ENCODE results near the gene CEP78.
"Not testable (repeated sequence)": the region's sequence is repeated elsewhere in the genome, so short reads cannot be mapped to it uniquely, and the experiment has no call there.

Gene CEP78

DNA sequence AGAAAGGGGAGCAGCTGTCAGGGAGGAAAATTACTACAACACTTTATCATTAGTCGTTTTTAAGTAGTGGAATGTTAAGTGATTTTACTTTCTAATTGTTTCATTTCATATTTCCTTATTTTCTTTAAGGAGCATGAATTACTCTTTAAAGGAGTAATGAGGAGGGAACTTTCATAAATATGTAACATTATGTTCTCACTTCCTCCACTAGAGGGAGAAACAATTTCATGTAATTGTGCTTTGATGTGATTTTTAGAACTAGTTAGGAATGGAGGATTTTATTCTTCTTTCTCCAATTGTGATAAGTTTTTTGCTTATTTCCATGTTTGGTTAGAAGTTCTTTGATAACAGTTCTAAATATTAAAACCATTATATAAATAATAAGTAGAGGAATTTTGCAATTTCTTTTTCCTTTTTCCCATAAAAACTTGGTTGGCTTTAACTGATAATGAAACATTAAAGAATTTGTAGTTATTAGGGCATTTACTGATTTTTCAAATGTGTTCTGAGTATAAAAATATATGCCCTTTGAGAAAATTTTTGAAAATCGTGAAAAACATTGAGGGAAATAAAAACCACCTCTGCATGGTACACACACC is 25.6 kb downstream of the CEP78 start:
- H3K4me3 ChIP-seq (ENCODE audit: low read depth, low read length), result no peak overlapping the region
- no peak overlapping the region for H3K27ac ChIP-seq (ENCODE audit: low read depth, low read length)
- H3K36me3 ChIP-seq (ENCODE audit: control insufficient read depth, insufficient read depth, low read length), result peaks cover 55% of the 10 kb centered on the region
- no peaks in the 10 kb centered on the region for H3K9me3 ChIP-seq (ENCODE audit: control insufficient read depth, insufficient read depth, low read depth, low read length)
- H3K27me3 ChIP-seq (ENCODE audit: control insufficient read depth, insufficient read depth, low read length), result no peaks in the 10 kb centered on the region
- H3K4me1 ChIP-seq (ENCODE audit: control insufficient read depth, insufficient read depth, low read length), result no peaks in the 10 kb centered on the region
- H3K9ac ChIP-seq (ENCODE audit: low read length), result no peak overlapping the region

DNA sequence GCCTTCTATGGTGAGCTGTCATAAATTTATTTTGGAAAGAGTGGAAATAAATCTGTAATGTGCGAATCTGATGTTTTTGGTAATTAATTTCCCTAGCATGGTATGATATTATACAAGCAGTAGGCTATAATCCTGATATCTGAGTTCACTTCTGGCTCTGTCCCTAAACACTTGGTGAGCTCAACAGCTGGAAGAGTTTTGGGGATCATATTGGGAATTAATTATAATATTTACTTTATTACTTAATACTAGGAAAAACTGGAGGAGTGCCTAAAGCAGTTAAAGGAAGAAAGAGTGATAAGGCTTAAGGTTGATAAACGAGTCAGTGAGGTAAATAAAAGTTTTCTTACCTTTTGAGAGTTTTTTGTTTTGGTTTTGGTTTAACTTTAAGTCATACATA is 26.8 kb downstream of the CEP78 start:
- H3K4me3 ChIP-seq (ENCODE audit: low read depth, low read length), result no peak overlapping the region
- H3K4me1 ChIP-seq (ENCODE audit: control insufficient read depth, insufficient read depth, low read length), result no peaks in the 10 kb centered on the region
- peaks cover 55% of the 10 kb centered on the region for H3K36me3 ChIP-seq (ENCODE audit: control insufficient read depth, insufficient read depth, low read length)

DNA sequence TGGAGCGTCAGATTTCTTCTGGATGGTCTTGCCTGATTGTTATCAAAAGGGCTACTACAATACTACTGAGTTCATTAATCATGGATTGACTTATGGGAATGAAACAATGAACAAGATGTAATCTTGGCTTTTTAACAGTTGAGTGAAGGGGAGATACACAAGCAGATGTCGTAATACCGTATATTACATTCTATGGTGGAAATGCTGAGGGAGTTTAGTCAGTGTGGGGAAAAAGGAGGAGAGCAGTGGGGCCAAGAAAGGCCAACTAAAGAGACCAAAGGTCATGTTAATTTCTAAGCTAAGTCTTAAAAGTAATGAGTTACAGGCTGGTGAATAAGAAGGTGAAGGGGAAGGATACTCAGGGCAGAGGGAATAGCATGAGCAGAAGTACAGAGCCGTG is 32.0 kb downstream of the CEP78 start:
- peaks cover 62% of the 10 kb centered on the region for H3K36me3 ChIP-seq (ENCODE audit: control insufficient read depth, insufficient read depth, low read length)
- H3K4me1 ChIP-seq (ENCODE audit: control insufficient read depth, insufficient read depth, low read length), result no peaks in the 10 kb centered on the region
- H3K27me3 ChIP-seq (ENCODE audit: control insufficient read depth, insufficient read depth, low read length), result no peaks in the 10 kb centered on the region
- no peak overlapping the region for H3K27ac ChIP-seq (ENCODE audit: low read depth, low read length)
- no peak overlapping the region for H3K4me3 ChIP-seq (ENCODE audit: low read depth, low read length)
- no peaks in the 10 kb centered on the region for H3K9me3 ChIP-seq (ENCODE audit: control insufficient read depth, insufficient read depth, low read depth, low read length)
- no peak overlapping the region for H3K9ac ChIP-seq (ENCODE audit: low read length)

More for the DNA sequence above, 26.8 kb downstream of the CEP78 start:
- H3K9me3 ChIP-seq (ENCODE audit: control insufficient read depth, insufficient read depth, low read depth, low read length), result no peaks in the 10 kb centered on the region
- H3K27me3 ChIP-seq (ENCODE audit: control insufficient read depth, insufficient read depth, low read length), result no peaks in the 10 kb centered on the region
- no peak overlapping the region for H3K27ac ChIP-seq (ENCODE audit: low read depth, low read length)
- no peak overlapping the region for H3K9ac ChIP-seq (ENCODE audit: low read length)

DNA sequence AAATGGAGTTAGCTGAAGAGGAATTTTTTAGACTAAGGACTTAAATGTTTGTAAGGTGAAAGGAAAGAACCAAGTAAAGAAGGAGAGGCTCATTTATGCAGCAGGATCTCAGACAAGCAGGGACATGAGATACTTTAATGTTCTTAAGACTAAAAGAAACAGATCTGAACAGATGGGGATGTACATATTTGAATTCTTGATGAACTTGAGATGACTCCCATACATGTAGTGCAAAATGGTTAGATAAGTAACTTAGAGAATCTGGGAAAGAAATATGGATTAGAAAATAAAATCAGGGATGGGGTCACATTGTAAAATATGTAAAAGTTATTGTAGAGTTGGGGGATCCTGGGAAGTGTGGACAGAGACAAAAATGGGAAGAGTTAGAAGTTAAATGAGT is 33.9 kb downstream of the CEP78 start:
- H3K9me3 ChIP-seq (ENCODE audit: control insufficient read depth, insufficient read depth, low read depth, low read length), result no peaks in the 10 kb centered on the region
- H3K9ac ChIP-seq (ENCODE audit: low read length), result no peak overlapping the region
- peaks cover 56% of the 10 kb centered on the region for H3K36me3 ChIP-seq (ENCODE audit: control insufficient read depth, insufficient read depth, low read length)
- H3K27ac ChIP-seq (ENCODE audit: low read depth, low read length), result no peak overlapping the region
- no peaks in the 10 kb centered on the region for H3K27me3 ChIP-seq (ENCODE audit: control insufficient read depth, insufficient read depth, low read length)
- H3K4me3 ChIP-seq (ENCODE audit: low read depth, low read length), result no peak overlapping the region
- no peaks in the 10 kb centered on the region for H3K4me1 ChIP-seq (ENCODE audit: control insufficient read depth, insufficient read depth, low read length)

DNA sequence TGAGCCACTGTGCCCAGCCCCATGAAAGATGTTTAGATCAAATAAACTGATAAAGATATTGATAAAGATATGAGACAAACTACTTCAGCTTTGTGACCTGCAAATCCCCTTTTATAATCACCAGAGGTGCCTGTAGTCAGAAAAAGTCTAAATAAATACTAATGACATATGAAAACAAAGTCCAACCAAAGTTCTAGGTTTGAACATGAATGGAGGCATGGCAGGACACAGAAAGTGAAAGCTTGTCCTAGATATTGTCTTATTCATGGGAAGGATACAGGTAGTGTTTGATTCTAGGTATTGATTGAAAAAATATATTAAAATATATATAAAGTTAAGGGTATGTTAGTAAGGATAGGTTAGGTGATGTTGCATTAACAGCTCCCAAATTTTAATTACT is 36.4 kb downstream of the CEP78 start:
- Histone ChIP-seq H3K4me1 (ENCODE audit: control insufficient read depth, insufficient read depth, low read length) (no peaks in the 10 kb centered on the region), H3K36me3 (ENCODE audit: control insufficient read depth, insufficient read depth, low read length) (peaks cover 32% of the 10 kb centered on the region), H3K9ac (ENCODE audit: low read length) (no peak overlapping the region), H3K9me3 (ENCODE audit: control insufficient read depth, insufficient read depth, low read depth, low read length) (no peaks in the 10 kb centered on the region), H3K27ac (ENCODE audit: low read depth, low read length) (no peak overlapping the region), H3K4me3 (ENCODE audit: low read depth, low read length) (no peak overlapping the region), H3K27me3 (ENCODE audit: control insufficient read depth, insufficient read depth, low read length) (no peaks in the 10 kb centered on the region)

DNA sequence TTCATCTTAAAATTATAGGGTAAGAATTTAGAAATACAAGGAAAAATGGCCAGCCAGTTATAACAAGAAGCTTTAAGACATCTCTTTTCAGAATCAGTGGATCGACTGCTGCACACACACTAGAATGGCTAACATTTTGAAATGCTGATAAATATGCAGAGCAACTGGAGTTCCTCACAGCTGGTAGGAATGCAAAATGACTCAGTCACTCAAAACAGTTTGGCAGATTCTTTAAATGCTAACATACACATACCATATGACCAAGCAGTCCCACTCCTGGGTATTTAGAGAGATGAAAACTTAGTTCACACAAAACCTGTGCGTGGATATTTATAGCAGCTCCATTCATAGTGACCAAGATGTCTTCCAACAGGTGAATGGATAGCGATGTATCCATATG is 37.9 kb downstream of the CEP78 start:
- H3K9ac ChIP-seq (ENCODE audit: low read length), result no peak overlapping the region
- peaks cover 21% of the 10 kb centered on the region for H3K36me3 ChIP-seq (ENCODE audit: control insufficient read depth, insufficient read depth, low read length)
- H3K4me3 ChIP-seq (ENCODE audit: low read depth, low read length), result no peak overlapping the region
- no peaks in the 10 kb centered on the region for H3K9me3 ChIP-seq (ENCODE audit: control insufficient read depth, insufficient read depth, low read depth, low read length)
- H3K4me1 ChIP-seq (ENCODE audit: control insufficient read depth, insufficient read depth, low read length), result no peaks in the 10 kb centered on the region
- H3K27ac ChIP-seq (ENCODE audit: low read depth, low read length), result no peak overlapping the region
- no peaks in the 10 kb centered on the region for H3K27me3 ChIP-seq (ENCODE audit: control insufficient read depth, insufficient read depth, low read length)

DNA sequence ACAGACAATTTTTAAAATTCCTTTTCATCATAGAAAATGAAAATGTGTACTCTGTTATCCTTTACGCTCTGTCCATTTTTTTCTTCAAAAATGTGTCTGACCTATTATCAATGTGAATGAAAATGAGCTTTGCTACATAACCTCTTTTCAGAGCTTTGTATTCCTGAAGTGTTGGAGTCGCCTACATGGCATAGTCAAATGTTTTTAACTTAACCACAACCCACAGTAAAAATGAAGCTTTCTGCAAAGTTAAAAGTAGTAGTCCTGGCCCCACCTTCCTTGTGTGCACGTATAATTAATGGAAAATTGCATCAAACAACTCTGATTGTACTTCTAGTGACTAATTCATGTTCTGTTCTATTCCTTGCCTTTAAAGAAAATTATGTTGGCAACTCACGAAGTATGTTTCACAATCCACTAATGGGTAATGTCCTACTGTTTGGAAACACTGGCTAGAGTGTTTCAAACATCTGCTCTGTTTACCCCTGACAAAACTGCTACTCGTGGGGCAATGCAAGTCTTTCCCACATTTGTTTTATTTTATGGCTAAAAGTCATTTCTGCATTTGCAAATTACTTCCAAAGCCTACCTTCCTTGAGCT is 42.4 kb downstream of the CEP78 start:
- Histone ChIP-seq H3K4me3 (ENCODE audit: low read depth, low read length) (no peak overlapping the region), H3K36me3 (ENCODE audit: control insufficient read depth, insufficient read depth, low read length) (no peaks in the 10 kb centered on the region; the same call in 1 of the 2 replicates), H3K27me3 (ENCODE audit: control insufficient read depth, insufficient read depth, low read length) (no peaks in the 10 kb centered on the region), H3K27ac (ENCODE audit: low read depth, low read length) (no peak overlapping the region), H3K9ac (ENCODE audit: low read length) (no peak overlapping the region), H3K4me1 (ENCODE audit: control insufficient read depth, insufficient read depth, low read length) (no peaks in the 10 kb centered on the region), H3K9me3 (ENCODE audit: control insufficient read depth, insufficient read depth, low read depth, low read length) (no peaks in the 10 kb centered on the region)

DNA sequence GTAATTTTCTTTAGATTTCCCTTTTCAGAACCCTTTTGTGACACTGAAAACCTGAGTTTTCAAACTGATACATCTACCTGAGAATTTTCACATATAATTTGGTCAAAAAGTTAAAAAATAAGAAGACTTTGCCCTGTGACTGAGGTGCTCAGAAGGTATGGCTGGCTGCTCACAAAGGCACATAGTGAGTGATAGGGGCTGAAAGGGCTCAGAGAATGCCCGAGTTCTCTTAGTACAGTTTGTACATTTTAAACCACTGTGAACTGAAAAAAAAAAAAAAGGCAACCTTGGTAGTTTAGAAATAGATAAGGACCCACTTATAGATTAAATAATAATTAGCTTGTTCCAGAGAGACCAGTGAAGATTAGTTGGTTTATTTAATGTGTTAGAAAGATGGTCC is 42.9 kb downstream of the CEP78 start:
- H3K4me1 ChIP-seq (ENCODE audit: control insufficient read depth, insufficient read depth, low read length), result no peaks in the 10 kb centered on the region
- no peak overlapping the region for H3K9ac ChIP-seq (ENCODE audit: low read length)
- no peak overlapping the region for H3K27ac ChIP-seq (ENCODE audit: low read depth, low read length)
- H3K4me3 ChIP-seq (ENCODE audit: low read depth, low read length), result no peak overlapping the region
- H3K27me3 ChIP-seq (ENCODE audit: control insufficient read depth, insufficient read depth, low read length), result no peaks in the 10 kb centered on the region
- H3K9me3 ChIP-seq (ENCODE audit: control insufficient read depth, insufficient read depth, low read depth, low read length), result no peaks in the 10 kb centered on the region
- no peaks in the 10 kb centered on the region; the same call in 1 of the 2 replicates for H3K36me3 ChIP-seq (ENCODE audit: control insufficient read depth, insufficient read depth, low read length)

DNA sequence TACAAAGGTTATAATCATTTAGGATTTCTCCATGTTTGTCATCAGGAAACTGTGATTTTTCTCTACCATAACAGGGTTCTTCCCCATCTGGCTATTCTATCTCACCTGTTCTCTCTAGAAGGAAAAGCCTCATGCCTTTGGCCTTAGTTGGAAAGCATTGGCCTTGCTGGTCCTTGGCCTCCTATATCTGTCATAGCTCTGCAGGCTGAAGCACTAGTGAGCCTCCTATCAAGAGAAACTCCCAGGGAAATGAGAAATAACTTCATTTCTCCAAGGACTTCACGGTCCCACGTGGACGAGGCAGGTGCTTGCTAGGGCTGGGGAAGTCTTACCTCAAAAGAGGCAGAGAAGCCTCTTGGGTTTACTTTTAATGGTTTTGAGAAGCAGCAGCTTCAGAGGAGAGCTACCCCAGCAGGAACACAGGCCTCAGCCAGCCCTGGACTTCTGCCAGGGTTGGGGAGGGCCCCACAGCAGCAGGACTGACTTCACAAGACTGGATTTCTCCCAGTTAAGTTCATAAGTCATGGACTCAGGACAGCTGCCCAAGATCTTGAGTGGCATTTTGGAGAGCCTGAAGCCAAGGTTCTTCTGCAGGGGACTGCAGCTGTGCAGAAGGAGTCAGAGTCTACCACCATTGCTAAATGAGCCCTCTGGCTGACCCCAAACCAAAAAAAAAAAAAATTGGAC is 45.2 kb downstream of the CEP78 start:
- Histone ChIP-seq H3K36me3 (ENCODE audit: control insufficient read depth, insufficient read depth, low read length) (no peaks in the 10 kb centered on the region), H3K4me3 (ENCODE audit: low read depth, low read length) (no peak overlapping the region), H3K27me3 (ENCODE audit: control insufficient read depth, insufficient read depth, low read length) (no peaks in the 10 kb centered on the region), H3K27ac (ENCODE audit: low read depth, low read length) (no peak overlapping the region), H3K9ac (ENCODE audit: low read length) (no peak overlapping the region), H3K4me1 (ENCODE audit: control insufficient read depth, insufficient read depth, low read length) (no peaks in the 10 kb centered on the region), H3K9me3 (ENCODE audit: control insufficient read depth, insufficient read depth, low read depth, low read length) (no peaks in the 10 kb centered on the region)

DNA sequence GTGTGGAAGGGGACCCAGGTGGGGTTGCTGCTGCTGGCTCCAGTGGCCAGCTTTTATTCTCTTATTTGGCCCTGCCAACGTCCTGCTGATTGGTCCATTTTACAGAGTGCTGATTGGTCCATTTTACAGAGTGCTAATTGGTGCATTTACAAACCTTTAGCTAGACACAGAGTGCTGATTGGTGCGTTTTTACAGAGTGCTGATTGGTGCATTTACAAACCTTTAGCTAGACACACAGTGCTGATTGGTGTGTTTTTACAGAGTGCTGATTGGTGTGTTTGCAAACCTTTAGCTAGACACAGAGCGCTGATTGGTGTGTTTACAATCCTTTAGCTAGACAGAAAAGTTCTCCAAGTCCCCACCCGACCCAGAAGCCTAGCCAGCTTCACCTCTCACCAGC is 48.3 kb downstream of the CEP78 start:
- not testable (repeated sequence) for H3K9ac ChIP-seq (ENCODE audit: low read length); H3K4me3 ChIP-seq (ENCODE audit: low read depth, low read length); H3K27ac ChIP-seq (ENCODE audit: low read depth, low read length); H3K9me3 ChIP-seq (ENCODE audit: control insufficient read depth, insufficient read depth, low read depth, low read length); H3K4me1 ChIP-seq (ENCODE audit: control insufficient read depth, insufficient read depth, low read length); H3K36me3 ChIP-seq (ENCODE audit: control insufficient read depth, insufficient read depth, low read length); H3K27me3 ChIP-seq (ENCODE audit: control insufficient read depth, insufficient read depth, low read length)

DNA sequence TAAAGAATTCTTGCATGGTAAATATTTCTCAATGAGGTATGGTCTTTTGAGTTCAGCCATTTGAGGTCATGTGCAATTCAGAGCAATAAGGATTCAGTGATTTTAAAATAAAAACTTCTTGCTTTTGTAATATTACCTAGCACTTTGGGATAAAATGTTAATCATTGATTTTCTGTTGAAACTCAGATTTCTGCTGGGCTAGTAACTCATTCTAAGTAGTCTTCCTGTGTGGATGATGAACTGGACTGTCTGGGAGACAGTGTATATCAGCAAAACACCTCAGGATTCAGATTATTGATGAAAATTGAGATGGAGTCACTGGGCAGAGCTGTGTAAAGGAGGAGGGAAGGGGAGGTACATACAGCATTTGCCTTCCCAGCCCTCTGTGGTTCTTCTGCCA is 50.2 kb downstream of the CEP78 start:
- Histone ChIP-seq H3K36me3 (ENCODE audit: control insufficient read depth, insufficient read depth, low read length) (no peaks in the 10 kb centered on the region), H3K27me3 (ENCODE audit: control insufficient read depth, insufficient read depth, low read length) (no peaks in the 10 kb centered on the region), H3K4me3 (ENCODE audit: low read depth, low read length) (no peak overlapping the region), H3K27ac (ENCODE audit: low read depth, low read length) (no peak overlapping the region), H3K9ac (ENCODE audit: low read length) (no peak overlapping the region), H3K4me1 (ENCODE audit: control insufficient read depth, insufficient read depth, low read length) (peaks cover 6% of the 10 kb centered on the region; the same call in 1 of the 2 replicates), H3K9me3 (ENCODE audit: control insufficient read depth, insufficient read depth, low read depth, low read length) (no peaks in the 10 kb centered on the region)
